Esophagus squamous epithelium (tissue), 5 donors: ENCODE measurements around the gene DNAJC1. TPM values are rescaled to one million over a fixed set of nuclear protein-coding genes. Genes with fewer than 3 reads are reported as not detected.

Source experiments
- DNase-seq: peaks from one replicate; lab custom pipeline; 2025; lab: John Stamatoyannopoulos, UW
- H3K27ac ChIP-seq, 4 donors: fragments of 200-600 bp; sonication (generic); one replicate each; pipeline ENCODE4 v1.5.1; 2016 to 2019; ENCODE audit warnings: mild to moderate bottlenecking in 1 of 4
- H3K27me3 ChIP-seq, 4 donors: fragments of 200-600 bp; sonication (generic); 1 replicate in 3 of 4; 2 replicates in 1 of 4; pipeline versions ENCODE4 v1.5.1 to v1.6.0; 2017 to 2021; ENCODE audit warnings: antibody characterized with exemption in 1 of 4
- H3K36me3 ChIP-seq, 3 donors: fragments of 200-600 bp; sonication (generic); one replicate each; pipeline ENCODE4 v1.5.1; 2016 to 2019
- H3K4me1 ChIP-seq, 3 donors: fragments of 200-600 bp; sonication (generic); one replicate each; pipeline ENCODE4 v1.5.1; 2017 to 2019
- H3K4me3 ChIP-seq, 4 donors: fragments of 200-600 bp; sonication (generic); 1 replicate in 3 of 4; 2 replicates in 1 of 4; pipeline ENCODE4 v1.5.1; 2016 to 2019; ENCODE audit warnings: mild to moderate bottlenecking in 2 of 4, moderate library complexity in 1 of 4
- H3K9me3 ChIP-seq, 3 donors: fragments of 200-600 bp; sonication (generic); one replicate each; pipeline ENCODE4 v1.5.1; 2016 to 2019
- CTCF ChIP-seq, 6 experiments: fragments of 450-650 bp in 4 of 6; fragments of 200-600 bp in 2 of 6; sonication (generic) in 2 of 6; IDR thresholded peaks; one replicate each; pipeline ENCODE4 v1.5.1; 2016 to 2019; ENCODE audit warnings: antibody characterized with exemption in 6 of 6, mild to moderate bottlenecking in 4 of 6, moderate library complexity in 4 of 6
- POLR2A ChIP-seq, 4 donors: fragments of 450-650 bp; IDR thresholded peaks; one replicate each; pipeline ENCODE4 v1.6.1; 2017; ENCODE audit warnings: antibody characterized with exemption in 4 of 4, mild to moderate bottlenecking in 4 of 4, moderate library complexity in 3 of 4
- WGBS, 2 donors: methylation state at CpG; one replicate each; pipeline ENCODE4 v1.1.5; 2018; 5-methylcytosine and 5-hydroxymethylcytosine counted together
- intact Hi-C: fragments of 100-400 bp; cut with DNase I; formaldehyde crosslinking; loops from one replicate; pipeline ENCODE4 v1.15.0; 2022
- total RNA-seq, 4 donors: library from RNA; depleted of rRNA; stranded (reverse); fragments of >200 nt; gene quantifications; one replicate each; pipeline ENCODE4 v1.1.0, GENCODE V29; 2016
- donor health status: DM: yes; HTN: yes; CAD: no.

Gene DNAJC1
- total RNA-seq, 4 donors from 2014 or later = 36.1 to 84.8 (median 43.6) TPM

GRCh38 chr10:21757185-21757901, 246.2 kb downstream of the DNAJC1 start:
- H3K9me3 ChIP-seq = no peaks in the 10 kb centered on the region
- H3K4me3 ChIP-seq = no peak overlapping the region
- no peaks in the 10 kb centered on the region for H3K27me3 ChIP-seq
- TF ChIP-seq CTCF (IDR thresholded peaks at IDR 0.05) (no peak), POLR2A (IDR thresholded peaks at IDR 0.05) (no peak)
- peaks cover 0 to 69% (median 0%) of the 10 kb centered on the region in 3 donors for H3K36me3 ChIP-seq
- H3K27ac ChIP-seq = no peak overlapping the region
- intact Hi-C loops = no loop called here
- DNase-seq = no peak
- H3K4me1 ChIP-seq = no peaks in the 10 kb centered on the region
- WGBS, 2 donors = 100% methylated on average over 1 to 7 of the region's 8 CpGs

GRCh38 chr10:21756707-21757106, 246.8 kb downstream of the DNAJC1 start:
- Histone ChIP-seq H3K4me1 (peaks cover 0 to 3% (median 0%) of the 10 kb centered on the region in 3 donors), H3K27ac (no peak overlapping the region), H3K4me3 (no peak overlapping the region), H3K36me3 (peaks cover 0 to 69% (median 0%) of the 10 kb centered on the region in 3 donors), H3K27me3 (no peaks in the 10 kb centered on the region), H3K9me3 (no peaks in the 10 kb centered on the region)
- 79 to 82% methylated on average over 10 to 12 of the region's 12 CpGs for WGBS, 2 donors
- TF ChIP-seq POLR2A (IDR thresholded peaks at IDR 0.05) (no peak), CTCF (IDR thresholded peaks at IDR 0.05) (no peak)
- intact Hi-C loops = no loop called here
- DNase-seq = no peak

GRCh38 chr10:21754410-21755011, 249.0 kb downstream of the DNAJC1 start:
- WGBS, 2 donors = 89 to 90% methylated on average over 3 to 5 of the region's 10 CpGs
- intact Hi-C loops = no loop called here

GRCh38 chr10:21753497-21754270, 249.8 kb downstream of the DNAJC1 start:
- no peaks in the 10 kb centered on the region for H3K9me3 ChIP-seq
- no peak overlapping the region for H3K27ac ChIP-seq
- WGBS, 2 donors = 78 to 92% methylated on average over 11 to 12 of the region's 18 CpGs
- H3K4me3 ChIP-seq = no peak overlapping the region
- TF ChIP-seq CTCF (IDR thresholded peaks at IDR 0.05) (no peak), POLR2A (IDR thresholded peaks at IDR 0.05) (no peak)
- H3K4me1 ChIP-seq = peaks cover 0 to 21% (median 0%) of the 10 kb centered on the region in 3 donors
- peaks cover 0 to 45% (median 0%) of the 10 kb centered on the region in 3 donors for H3K36me3 ChIP-seq
- no peaks in the 10 kb centered on the region for H3K27me3 ChIP-seq
- DNase-seq = no peak
- intact Hi-C loops = no loop called here

More at GRCh38 chr10:21754410-21755011, 249.0 kb downstream of the DNAJC1 start:
- Histone ChIP-seq H3K36me3 (peaks cover 0 to 53% (median 0%) of the 10 kb centered on the region in 3 donors), H3K4me3 (no peak overlapping the region), H3K9me3 (no peaks in the 10 kb centered on the region), H3K27ac (no peak overlapping the region), H3K4me1 (peaks cover 0 to 21% (median 0%) of the 10 kb centered on the region in 3 donors), H3K27me3 (no peaks in the 10 kb centered on the region)
- no peak for DNase-seq
- TF ChIP-seq POLR2A (IDR thresholded peaks at IDR 0.05) = no peak
- TF ChIP-seq CTCF (IDR thresholded peaks at IDR 0.05) = no peak
